ENCODE results near the gene ZNF641.

The ZNF641 gene

DNA sequence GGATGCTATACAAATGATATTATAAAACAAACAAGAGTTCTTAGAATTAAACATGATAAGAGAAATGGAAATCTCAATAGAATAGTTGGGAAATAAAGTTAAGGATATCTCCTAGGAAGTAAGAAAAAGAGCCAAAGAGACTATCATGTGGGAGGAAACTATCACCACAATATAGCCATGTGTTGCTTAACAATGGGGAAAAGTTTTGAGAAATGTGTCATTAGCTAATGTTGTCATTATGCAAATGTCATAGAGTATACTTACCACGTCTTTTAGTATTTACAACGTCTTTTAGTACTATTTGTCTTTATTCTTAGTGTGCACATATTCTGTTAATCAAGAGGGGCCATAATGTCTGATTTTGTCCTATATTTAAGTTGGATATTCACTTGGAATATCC lies 58.7 kb downstream of the ZNF641 start:
- ATAC-seq = no peak
- TF ChIP-seq GLIS3 (CRISPR knock-in tag; IDR thresholded peaks at IDR 0.05) = no peak
- TF ChIP-seq TOX (CRISPR knock-in tag; IDR thresholded peaks at IDR 0.05; ENCODE audit: borderline replicate concordance) = no peak
- TF ChIP-seq, protein P1, sequence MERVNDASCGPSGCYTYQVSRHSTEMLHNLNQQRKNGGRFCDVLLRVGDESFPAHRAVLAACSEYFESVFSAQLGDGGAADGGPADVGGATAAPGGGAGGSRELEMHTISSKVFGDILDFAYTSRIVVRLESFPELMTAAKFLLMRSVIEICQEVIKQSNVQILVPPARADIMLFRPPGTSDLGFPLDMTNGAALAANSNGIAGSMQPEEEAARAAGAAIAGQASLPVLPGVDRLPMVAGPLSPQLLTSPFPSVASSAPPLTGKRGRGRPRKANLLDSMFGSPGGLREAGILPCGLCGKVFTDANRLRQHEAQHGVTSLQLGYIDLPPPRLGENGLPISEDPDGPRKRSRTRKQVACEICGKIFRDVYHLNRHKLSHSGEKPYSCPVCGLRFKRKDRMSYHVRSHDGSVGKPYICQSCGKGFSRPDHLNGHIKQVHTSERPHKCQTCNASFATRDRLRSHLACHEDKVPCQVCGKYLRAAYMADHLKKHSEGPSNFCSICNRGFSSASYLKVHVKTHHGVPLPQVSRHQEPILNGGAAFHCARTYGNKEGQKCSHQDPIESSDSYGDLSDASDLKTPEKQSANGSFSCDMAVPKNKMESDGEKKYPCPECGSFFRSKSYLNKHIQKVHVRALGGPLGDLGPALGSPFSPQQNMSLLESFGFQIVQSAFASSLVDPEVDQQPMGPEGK (CRISPR knock-in tag; IDR thresholded peaks at IDR 0.05; ENCODE audit: borderline replicate concordance) = no peak
- TF ChIP-seq ESRRG (CRISPR knock-in tag; IDR thresholded peaks at IDR 0.05) = no peak
- no peak for TF ChIP-seq TCF4 (CRISPR knock-in tag; IDR thresholded peaks at IDR 0.05; ENCODE audit: borderline replicate concordance)
- TF ChIP-seq, protein P2, sequence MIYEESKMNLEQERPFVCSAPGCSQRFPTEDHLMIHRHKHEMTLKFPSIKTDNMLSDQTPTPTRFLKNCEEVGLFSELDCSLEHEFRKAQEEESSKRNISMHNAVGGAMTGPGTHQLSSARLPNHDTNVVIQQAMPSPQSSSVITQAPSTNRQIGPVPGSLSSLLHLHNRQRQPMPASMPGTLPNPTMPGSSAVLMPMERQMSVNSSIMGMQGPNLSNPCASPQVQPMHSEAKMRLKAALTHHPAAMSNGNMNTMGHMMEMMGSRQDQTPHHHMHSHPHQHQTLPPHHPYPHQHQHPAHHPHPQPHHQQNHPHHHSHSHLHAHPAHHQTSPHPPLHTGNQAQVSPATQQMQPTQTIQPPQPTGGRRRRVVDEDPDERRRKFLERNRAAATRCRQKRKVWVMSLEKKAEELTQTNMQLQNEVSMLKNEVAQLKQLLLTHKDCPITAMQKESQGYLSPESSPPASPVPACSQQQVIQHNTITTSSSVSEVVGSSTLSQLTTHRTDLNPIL (CRISPR knock-in tag; IDR thresholded peaks at IDR 0.05; ENCODE audit: low read depth) = no peak
- no peak for TF ChIP-seq RARB (CRISPR knock-in tag; IDR thresholded peaks at IDR 0.05)
- TF ChIP-seq BACH2 (CRISPR knock-in tag; IDR thresholded peaks at IDR 0.05; ENCODE audit: borderline replicate concordance) = no peak
- TF ChIP-seq ISL1 (CRISPR knock-in tag; IDR thresholded peaks at IDR 0.05) = no peak
- TF ChIP-seq, protein P3, sequence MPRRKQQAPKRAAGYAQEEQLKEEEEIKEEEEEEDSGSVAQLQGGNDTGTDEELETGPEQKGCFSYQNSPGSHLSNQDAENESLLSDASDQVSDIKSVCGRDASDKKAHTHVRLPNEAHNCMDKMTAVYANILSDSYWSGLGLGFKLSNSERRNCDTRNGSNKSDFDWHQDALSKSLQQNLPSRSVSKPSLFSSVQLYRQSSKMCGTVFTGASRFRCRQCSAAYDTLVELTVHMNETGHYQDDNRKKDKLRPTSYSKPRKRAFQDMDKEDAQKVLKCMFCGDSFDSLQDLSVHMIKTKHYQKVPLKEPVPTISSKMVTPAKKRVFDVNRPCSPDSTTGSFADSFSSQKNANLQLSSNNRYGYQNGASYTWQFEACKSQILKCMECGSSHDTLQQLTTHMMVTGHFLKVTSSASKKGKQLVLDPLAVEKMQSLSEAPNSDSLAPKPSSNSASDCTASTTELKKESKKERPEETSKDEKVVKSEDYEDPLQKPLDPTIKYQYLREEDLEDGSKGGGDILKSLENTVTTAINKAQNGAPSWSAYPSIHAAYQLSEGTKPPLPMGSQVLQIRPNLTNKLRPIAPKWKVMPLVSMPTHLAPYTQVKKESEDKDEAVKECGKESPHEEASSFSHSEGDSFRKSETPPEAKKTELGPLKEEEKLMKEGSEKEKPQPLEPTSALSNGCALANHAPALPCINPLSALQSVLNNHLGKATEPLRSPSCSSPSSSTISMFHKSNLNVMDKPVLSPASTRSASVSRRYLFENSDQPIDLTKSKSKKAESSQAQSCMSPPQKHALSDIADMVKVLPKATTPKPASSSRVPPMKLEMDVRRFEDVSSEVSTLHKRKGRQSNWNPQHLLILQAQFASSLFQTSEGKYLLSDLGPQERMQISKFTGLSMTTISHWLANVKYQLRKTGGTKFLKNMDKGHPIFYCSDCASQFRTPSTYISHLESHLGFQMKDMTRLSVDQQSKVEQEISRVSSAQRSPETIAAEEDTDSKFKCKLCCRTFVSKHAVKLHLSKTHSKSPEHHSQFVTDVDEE (CRISPR knock-in tag; IDR thresholded peaks at IDR 0.05) = no peak
- TF ChIP-seq ZNF70 (CRISPR knock-in tag; IDR thresholded peaks at IDR 0.05) = no peak
- TF ChIP-seq SNAI2 (CRISPR knock-in tag; IDR thresholded peaks at IDR 0.05) = no peak
- no peak for TF ChIP-seq CSDC2 (CRISPR knock-in tag; IDR thresholded peaks at IDR 0.05)
- no peak for TF ChIP-seq ZNF8 (CRISPR knock-in tag; IDR thresholded peaks at IDR 0.05)
- no peak for TF ChIP-seq ARNTL (CRISPR knock-in tag; IDR thresholded peaks at IDR 0.05; ENCODE audit: borderline replicate concordance, low read depth)
- TF ChIP-seq ZNF565 (CRISPR knock-in tag; conservative IDR thresholded peaks at IDR 0.05; ENCODE audit: low read depth) = no peak
- TF ChIP-seq, protein P4, sequence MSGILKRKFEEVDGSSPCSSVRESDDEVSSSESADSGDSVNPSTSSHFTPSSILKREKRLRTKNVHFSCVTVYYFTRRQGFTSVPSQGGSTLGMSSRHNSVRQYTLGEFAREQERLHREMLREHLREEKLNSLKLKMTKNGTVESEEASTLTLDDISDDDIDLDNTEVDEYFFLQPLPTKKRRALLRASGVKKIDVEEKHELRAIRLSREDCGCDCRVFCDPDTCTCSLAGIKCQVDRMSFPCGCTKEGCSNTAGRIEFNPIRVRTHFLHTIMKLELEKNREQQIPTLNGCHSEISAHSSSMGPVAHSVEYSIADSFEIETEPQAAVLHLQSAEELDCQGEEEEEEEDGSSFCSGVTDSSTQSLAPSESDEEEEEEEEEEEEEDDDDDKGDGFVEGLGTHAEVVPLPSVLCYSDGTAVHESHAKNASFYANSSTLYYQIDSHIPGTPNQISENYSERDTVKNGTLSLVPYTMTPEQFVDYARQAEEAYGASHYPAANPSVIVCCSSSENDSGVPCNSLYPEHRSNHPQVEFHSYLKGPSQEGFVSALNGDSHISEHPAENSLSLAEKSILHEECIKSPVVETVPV (CRISPR knock-in tag; IDR thresholded peaks at IDR 0.05) = no peak
- no peak for TF ChIP-seq PPARA (CRISPR knock-in tag; IDR thresholded peaks at IDR 0.05; ENCODE audit: borderline replicate concordance)
- TF ChIP-seq ZC3H10 (CRISPR knock-in tag; IDR thresholded peaks at IDR 0.05) = no peak

DNA sequence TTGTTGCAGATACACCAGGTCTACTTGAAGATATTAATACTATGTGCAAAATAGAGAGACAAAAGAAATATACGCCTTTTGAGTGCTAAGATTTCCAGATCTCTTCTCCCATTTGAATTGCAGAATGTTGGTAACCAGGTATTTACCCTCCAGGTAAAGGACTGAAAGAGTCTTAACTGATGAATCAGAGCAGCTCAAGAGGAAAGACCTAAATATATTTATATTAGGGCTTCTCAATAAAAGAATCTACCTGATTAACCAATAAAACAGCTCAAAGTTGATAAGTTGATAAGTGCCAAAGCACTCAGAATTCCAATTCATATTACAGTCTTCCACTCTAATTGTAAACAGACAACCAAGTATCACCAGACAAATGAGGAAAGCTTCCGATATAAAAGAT lies 59.2 kb downstream of the ZNF641 start:
- no peak for ATAC-seq
- TF ChIP-seq ARNTL (CRISPR knock-in tag; IDR thresholded peaks at IDR 0.05; ENCODE audit: borderline replicate concordance, low read depth) (no peak), RARB (CRISPR knock-in tag; IDR thresholded peaks at IDR 0.05) (no peak)
- TF ChIP-seq, protein P4 (CRISPR knock-in tag; IDR thresholded peaks at IDR 0.05) = no peak

DNA sequence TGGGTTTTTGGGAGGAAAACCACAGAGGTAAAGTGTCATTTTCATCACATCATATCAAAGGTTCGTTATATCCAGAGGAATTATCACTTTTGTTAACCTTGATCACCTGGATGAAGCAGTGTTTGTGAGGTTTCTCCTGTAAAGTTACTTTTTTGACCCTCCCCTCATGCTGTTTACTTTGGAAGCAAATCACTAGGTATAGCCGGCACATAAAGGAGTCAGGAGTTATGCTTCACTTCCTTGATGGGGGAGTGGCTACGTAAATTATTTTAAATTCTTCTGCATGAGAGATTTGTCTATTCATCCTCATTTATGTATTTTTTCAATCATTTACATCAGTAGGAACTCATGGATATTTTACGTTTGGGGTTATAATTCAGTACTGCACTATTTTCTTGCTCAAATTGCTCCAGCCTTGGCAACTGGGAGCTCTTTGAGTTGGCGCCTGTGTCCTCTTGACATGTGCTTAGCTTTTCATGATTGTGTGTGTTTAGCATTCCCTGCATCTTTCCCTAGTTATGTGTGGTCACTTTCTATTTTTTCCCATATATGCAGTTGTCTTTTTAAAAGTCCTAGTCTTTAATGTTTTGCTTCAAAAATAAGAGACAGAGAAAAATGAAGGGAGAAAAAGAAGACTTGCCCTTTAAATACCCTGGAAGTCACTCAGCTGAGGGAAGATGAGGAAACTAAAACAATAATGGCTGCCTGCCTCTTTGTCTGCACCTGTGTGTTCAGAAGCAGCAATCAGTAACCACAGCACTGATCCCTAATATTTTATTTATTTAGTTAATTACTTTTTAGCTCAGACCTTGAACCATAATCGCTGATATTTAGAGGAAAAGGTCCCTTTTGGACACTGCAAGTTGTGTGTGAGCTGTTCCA lies 62.1 kb downstream of the ZNF641 start:
- TF ChIP-seq CSDC2 (CRISPR knock-in tag; IDR thresholded peaks at IDR 0.05) (no peak), ZNF8 (CRISPR knock-in tag; IDR thresholded peaks at IDR 0.05) (no peak), OSR1 (CRISPR knock-in tag; IDR thresholded peaks at IDR 0.05) (no peak), SNAI2 (CRISPR knock-in tag; IDR thresholded peaks at IDR 0.05) (no peak), TCF4 (CRISPR knock-in tag; IDR thresholded peaks at IDR 0.05; ENCODE audit: borderline replicate concordance) (no peak)
- TF ChIP-seq, protein P3 (CRISPR knock-in tag; IDR thresholded peaks at IDR 0.05) = no peak
- ATAC-seq = no peak

Measured in SK-N-SH treated with all-trans-retinoic acid at 6 μM for 48 hours (cell line).